Stimulated activated CD8-positive, alpha-beta memory T cell treated with anti-CD3 and anti-CD28 coated beads, Interleukin-2, amount 100 ng/mL, for 1 hour (primary cell): ENCODE results near the gene FGF11.

Source experiments
- DNase-seq, 2 donors: peaks; one replicate each; pipeline ENCODE4 v3.0.0-alpha.2; 2020; ENCODE audit warnings: low read depth in 2 of 2

The FGF11 gene

GRCh38 chr17:7439462-7440112, at the start of gene FGF11:
Gene FGF11 (plus strand): TSS chr17:7439512. CDS start chr17:7439621, 109 bp downstream.
- DNase-seq: no peak

GRCh38 chr17:7389924-7390910, 49.1 kb upstream of the FGF11 start:
- DNase-seq: no peak

- DNase-seq: no peak
Observed at GRCh38 chr17:7391307-7391706, 48.0 kb upstream of the FGF11 start.

- no peak for DNase-seq
Observed at GRCh38 chr17:7392696-7393612, 46.4 kb upstream of the FGF11 start.

- peak in 1 of 2 donors; percentile 46 for DNase-seq
Observed at GRCh38 chr17:7393613-7394451, 45.5 kb upstream of the FGF11 start.

GRCh38 chr17:7394452-7395191, 44.7 kb upstream of the FGF11 start, which contains the start of gene PLSCR3:
Gene PLSCR3 (minus strand): TSS chr17:7394525. CDS start chr17:7394110, 415 bp downstream.
- peak; percentile 70 to 74 for DNase-seq

GRCh38 chr17:7396147-7396546, 43.2 kb upstream of the FGF11 start:
- DNase-seq: no peak

- DNase-seq: no peak
Observed at GRCh38 chr17:7398612-7399011, 40.7 kb upstream of the FGF11 start.

- DNase-seq: no peak
Observed at GRCh38 chr17:7403043-7403726, 36.1 kb upstream of the FGF11 start.

- DNase-seq: no peak
Observed at GRCh38 chr17:7403727-7403976, 35.7 kb upstream of the FGF11 start.

- peak; percentile 91 to 92 for DNase-seq
Observed at GRCh38 chr17:7403977-7404736, 35.2 kb upstream of the FGF11 start, which contains the start of gene TMEM256. Gene TMEM256 (minus strand): TSS chr17:7404097. CDS start chr17:7404084, 13 bp downstream.

GRCh38 chr17:7404737-7405349, 34.5 kb upstream of the FGF11 start:
- DNase-seq: peak in 1 of 2 donors; percentile 38

GRCh38 chr17:7405350-7406234, 33.7 kb upstream of the FGF11 start:
- DNase-seq: no peak

- DNase-seq: no peak
Observed at GRCh38 chr17:7406235-7406825, 33.0 kb upstream of the FGF11 start.

GRCh38 chr17:7407082-7407481, 32.2 kb upstream of the FGF11 start:
- DNase-seq: no peak

- DNase-seq: no peak
Observed at GRCh38 chr17:7407485-7408251, 31.6 kb upstream of the FGF11 start, which contains the start of gene NLGN2. Gene NLGN2 (plus strand): TSS chr17:7407845. CDS start chr17:7408256, 411 bp downstream.
